Left ventricle myocardium superior (tissue), 1 donor: Measurements from ENCODE around the gene TFF3. TPM values are rescaled to one million over a fixed set of nuclear protein-coding genes. Genes with fewer than 3 reads are reported as not detected.

Source experiments
- ATAC-seq: fragments of 200-7000 bp; cut with Tn5 transposase; one replicate; pipeline ENCODE4 v1.9.1; 2020; ENCODE audit warnings: mild to moderate bottlenecking, moderate library complexity
- DNase-seq: peaks from one replicate; pipeline ENCODE4 v3.0.0-alpha.2; 2020
- intact Hi-C: fragments of 100-400 bp; cut with micrococcal nuclease; formaldehyde crosslinking; loops from one replicate; pipeline ENCODE4 v1.11.0; 2022
- long read RNA-seq: library from polyadenylated mRNA; unstranded; transcript quantifications from one replicate; pipeline ENCODE4 v2.0.0, GENCODE V29; 2021
- total RNA-seq: library from RNA; stranded (reverse); fragmentation: NEBNext Ultra II Directional; extraction: Animal tissue kit (Norgen Biotek cat#: 25700); gene quantifications from one replicate; pipeline ENCODE4 v1.2.1, GENCODE V29; 2021
- donor health status: DM: no; HTN: yes; CAD: no; lungs with severe emphysema.

TFF3 gene
- total RNA-seq, result 5.3 TPM
- long read RNA-seq, partial matches to known transcripts, result 0 of 2 reads
- long read RNA-seq, other reads (novel, unspliced or antisense), result 0 of 2 reads

GRCh38 chr21:42315296-42315891 lies at the start of gene TFF3:
Gene TFF3, minus strand, starts transcription at chr21:42315409. Its CDS starts 35 bp downstream, at chr21:42315374.
- ATAC-seq, result peak; percentile 35
- intact Hi-C loops, result no loop called here
- DNase-seq, result no peak

GRCh38 chr21:42364304-42364865 lies 49.2 kb upstream of the TFF3 start:
- intact Hi-C loops, result no loop called here
- ATAC-seq (no peak), DNase-seq (no peak)

GRCh38 chr21:42363312-42363711 lies 48.1 kb upstream of the TFF3 start:
- DNase-seq (no peak), ATAC-seq (no peak)
- intact Hi-C loops, result no loop called here

GRCh38 chr21:42362700-42363099 lies 47.5 kb upstream of the TFF3 start:
- intact Hi-C loops, result no loop called here
- no peak for DNase-seq
- no peak for ATAC-seq

GRCh38 chr21:42362198-42362597 lies 47.0 kb upstream of the TFF3 start:
- intact Hi-C loops, result no loop called here
- no peak for ATAC-seq
- DNase-seq, result no peak

GRCh38 chr21:42361286-42361685 lies 46.1 kb upstream of the TFF3 start:
- intact Hi-C loops, result no loop called here
- DNase-seq (no peak), ATAC-seq (no peak)

GRCh38 chr21:42360317-42360716 lies 45.1 kb upstream of the TFF3 start:
- DNase-seq (no peak), ATAC-seq (no peak)
- intact Hi-C loops, result no loop called here

- intact Hi-C loops, result no loop called here
- DNase-seq (no peak), ATAC-seq (no peak)
Observed at GRCh38 chr21:42358937-42359336, 43.7 kb upstream of the TFF3 start.

GRCh38 chr21:42358261-42358660 lies 43.1 kb upstream of the TFF3 start:
- DNase-seq, result no peak
- intact Hi-C loops, result no loop called here
- no peak for ATAC-seq

- intact Hi-C loops, result no loop called here
- DNase-seq (no peak), ATAC-seq (no peak)
Observed at GRCh38 chr21:42357307-42357706, 42.1 kb upstream of the TFF3 start.

GRCh38 chr21:42356650-42357049 lies 41.4 kb upstream of the TFF3 start:
- intact Hi-C loops, result no loop called here
- ATAC-seq (no peak), DNase-seq (no peak)

- no peak for DNase-seq
- intact Hi-C loops, result no loop called here
- no peak for ATAC-seq
Observed at GRCh38 chr21:42356046-42356445, 40.8 kb upstream of the TFF3 start.

- intact Hi-C loops, result no loop called here
Observed at GRCh38 chr21:42353623-42354022, 38.4 kb upstream of the TFF3 start.

GRCh38 chr21:42352441-42353095 lies 37.4 kb upstream of the TFF3 start:
- DNase-seq (no peak), ATAC-seq (no peak)
- intact Hi-C loops, result no loop called here

More at GRCh38 chr21:42353623-42354022, 38.4 kb upstream of the TFF3 start:
- DNase-seq (no peak), ATAC-seq (no peak)

- DNase-seq (no peak), ATAC-seq (no peak)
- intact Hi-C loops, result no loop called here
Observed at GRCh38 chr21:42351626-42352440, 36.6 kb upstream of the TFF3 start.

GRCh38 chr21:42350927-42351426 lies 35.8 kb upstream of the TFF3 start, which contains the start of gene TFF2:
Gene TFF2, minus strand, starts transcription at chr21:42350994. Its CDS starts 37 bp downstream, at chr21:42350957.
- DNase-seq (no peak), ATAC-seq (no peak)
- intact Hi-C loops, result no loop called here

GRCh38 chr21:42350318-42350910 lies 35.2 kb upstream of the TFF3 start:
- intact Hi-C loops, result no loop called here
- ATAC-seq (no peak), DNase-seq (no peak)

GRCh38 chr21:42349420-42350317 lies 34.5 kb upstream of the TFF3 start:
- ATAC-seq, result no peak
- no peak for DNase-seq
- intact Hi-C loops, result no loop called here
